ENCODE results near the gene LRRC49. TPM values are rescaled to one million over a fixed set of nuclear protein-coding genes. Genes with fewer than 3 reads are reported as not detected.
"Not testable (repeated sequence)": the region's sequence is repeated elsewhere in the genome, so short reads cannot be mapped to it uniquely, and the experiment has no call there.

LRRC49 gene
- total RNA-seq, 1 donor from 2014 or later: 45.7 TPM

GRCh38 chr15:71013446-71013845 is 120.8 kb downstream of the LRRC49 start:
- ATAC-seq (ENCODE audit: poor library complexity): no peak
- intact Hi-C loops (cut with DNase I): loop anchor here (5.0 kb wide), 1 partner anchor 429 kb away; no protein-coding TSS in a partner anchor
- no peak for DNase-seq

GRCh38 chr15:71015342-71015741 is 122.7 kb downstream of the LRRC49 start:
- intact Hi-C loops (cut with DNase I): no loop called here
- DNase-seq (no peak), ATAC-seq (ENCODE audit: poor library complexity) (peak; percentile 58)

GRCh38 chr15:71031232-71031631 is 138.6 kb downstream of the LRRC49 start:
- ATAC-seq (ENCODE audit: poor library complexity); DNase-seq; intact Hi-C loops (cut with DNase I): not testable (repeated sequence)

GRCh38 chr15:71035478-71035877 is 142.9 kb downstream of the LRRC49 start:
- ATAC-seq (ENCODE audit: poor library complexity); intact Hi-C loops (cut with DNase I); DNase-seq: not testable (repeated sequence)

GRCh38 chr15:71042356-71042922 is 149.8 kb downstream of the LRRC49 start:
- intact Hi-C loops (cut with DNase I): no loop called here
- no peak for ATAC-seq (ENCODE audit: poor library complexity)
- DNase-seq: no peak

GRCh38 chr15:71043373-71043772 is 150.7 kb downstream of the LRRC49 start:
- intact Hi-C loops (cut with DNase I): no loop called here
- DNase-seq (no peak), ATAC-seq (ENCODE audit: poor library complexity) (no peak)

- no peak for ATAC-seq (ENCODE audit: poor library complexity)
- intact Hi-C loops (cut with DNase I): no loop called here
- no peak for DNase-seq
Observed at GRCh38 chr15:71044006-71044405, 151.4 kb downstream of the LRRC49 start.

- intact Hi-C loops (cut with DNase I); DNase-seq: not testable (repeated sequence)
Observed at GRCh38 chr15:71046146-71046545, 153.5 kb downstream of the LRRC49 start.

GRCh38 chr15:71048913-71049675 is 156.5 kb downstream of the LRRC49 start:
- DNase-seq (no peak), ATAC-seq (ENCODE audit: poor library complexity) (no peak)
- intact Hi-C loops (cut with DNase I): no loop called here

More at GRCh38 chr15:71046146-71046545, 153.5 kb downstream of the LRRC49 start:
- not testable (repeated sequence) for ATAC-seq (ENCODE audit: poor library complexity)

- ATAC-seq (ENCODE audit: poor library complexity) (no peak), DNase-seq (no peak)
- intact Hi-C loops (cut with DNase I): no loop called here
Observed at GRCh38 chr15:71049706-71050422, 157.2 kb downstream of the LRRC49 start.

- ATAC-seq (ENCODE audit: poor library complexity) (no peak), DNase-seq (no peak)
- intact Hi-C loops (cut with DNase I): no loop called here
Observed at GRCh38 chr15:71050461-71050860, 157.8 kb downstream of the LRRC49 start.

- DNase-seq (peak; percentile 45), ATAC-seq (ENCODE audit: poor library complexity) (peak; percentile 90)
- intact Hi-C loops (cut with DNase I): no loop called here
Observed at GRCh38 chr15:71051539-71051938, 158.9 kb downstream of the LRRC49 start.

GRCh38 chr15:71052356-71052755 is 159.7 kb downstream of the LRRC49 start:
- intact Hi-C loops (cut with DNase I): no loop called here
- DNase-seq (no peak), ATAC-seq (ENCODE audit: poor library complexity) (no peak)

- ATAC-seq (ENCODE audit: poor library complexity) (no peak), DNase-seq (no peak)
- intact Hi-C loops (cut with DNase I): no loop called here
Observed at GRCh38 chr15:71054286-71054952, 161.8 kb downstream of the LRRC49 start.

- intact Hi-C loops (cut with DNase I): no loop called here
- DNase-seq: no peak
- no peak for ATAC-seq (ENCODE audit: poor library complexity)
Observed at GRCh38 chr15:71055461-71055860, 162.8 kb downstream of the LRRC49 start.

GRCh38 chr15:71056111-71056510 is 163.5 kb downstream of the LRRC49 start:
- intact Hi-C loops (cut with DNase I): no loop called here
- DNase-seq: no peak
- ATAC-seq (ENCODE audit: poor library complexity): no peak

- ATAC-seq (ENCODE audit: poor library complexity) (no peak), DNase-seq (no peak)
- intact Hi-C loops (cut with DNase I): no loop called here
Observed at GRCh38 chr15:71057143-71057542, 164.5 kb downstream of the LRRC49 start.

GRCh38 chr15:71057581-71057980 is 165.0 kb downstream of the LRRC49 start:
- DNase-seq: no peak
- ATAC-seq (ENCODE audit: poor library complexity): no peak
- intact Hi-C loops (cut with DNase I): no loop called here

GRCh38 chr15:71060983-71061382 is 168.4 kb downstream of the LRRC49 start:
- DNase-seq: no peak
- intact Hi-C loops (cut with DNase I): no loop called here
- ATAC-seq (ENCODE audit: poor library complexity): no peak

Measured in Right ventricle myocardium superior (tissue), 1 donor.